Body of pancreas (tissue), 4 donors: ENCODE results near the gene ATXN10. TPM values are rescaled to one million over a fixed set of nuclear protein-coding genes. Genes with fewer than 3 reads are reported as not detected.
A peak's percentile ranks its signal among the peaks of the same experiment; 100 is the strongest.

ENCODE experiments used
- ATAC-seq: fragments of 150-250 bp; one replicate; pipeline ENCODE4 v1.9.1; 2016
- DNase-seq, 4 donors: peaks; one replicate each; pipeline ENCODE4 v3.0.0-alpha.2; 2019
- H3K27ac ChIP-seq, 4 donors: fragments of 200-600 bp; sonication (generic); 1 replicate in 3 of 4; 2 replicates in 1 of 4; pipeline versions ENCODE4 v1.5.1 to v1.6.1; 2016 to 2019; ENCODE audit warnings: mild to moderate bottlenecking in 1 of 4, mixed read lengths in 1 of 4, moderate library complexity in 1 of 4
- H3K27me3 ChIP-seq, 2 donors: fragments of 200-600 bp; sonication (generic); one replicate each; pipeline ENCODE4 v1.6.0; 2016; ENCODE audit warnings: mild to moderate bottlenecking in 1 of 2
- H3K36me3 ChIP-seq, 2 donors: fragments of 200-600 bp; sonication (generic); replicated peaks in 1 of 2; 2 replicates each; pipeline ENCODE4 v1.5.1; 2016; ENCODE audit warnings: low read depth in 2 of 2; ENCODE audit not compliant: insufficient read depth in 1 of 2
- H3K4me1 ChIP-seq: fragments of 200-600 bp; sonication (generic); one replicate; pipeline ENCODE4 v1.6.0; 2016
- H3K4me3 ChIP-seq, 2 donors: fragments of 200-600 bp; sonication (generic); 1 replicate in 1 of 2; 2 replicates in 1 of 2; pipeline ENCODE4 v1.5.1; 2016 to 2019
- H3K9me3 ChIP-seq, 3 donors: fragments of 200-600 bp; sonication (generic); 1 replicate in 2 of 3; 2 replicates in 1 of 3; pipeline ENCODE4 v1.5.1; 2016
- POLR2A ChIP-seq, 3 donors: fragments of 450-650 bp; IDR thresholded peaks; one replicate each; pipeline ENCODE4 v1.6.1; 2016; ENCODE audit warnings: antibody characterized with exemption in 3 of 3, mild to moderate bottlenecking in 2 of 3
- WGBS, 2 donors: methylation state at CpG; one replicate each; pipeline ENCODE4 v1.1.5; 2017; 5-methylcytosine and 5-hydroxymethylcytosine counted together
- intact Hi-C: fragments of 100-400 bp; cut with DNase I; formaldehyde crosslinking; loops from one replicate; pipeline ENCODE4 v1.15.1; 2023
- total RNA-seq, 2 donors: library from RNA; depleted of rRNA; stranded (reverse); fragments of >200 nt; gene quantifications; one replicate each; pipeline ENCODE4 v1.1.0, GENCODE V29; 2016
- TF ChIP-seq, protein P1 (sequence below), 7 experiments: fragments of 450-650 bp in 4 of 7; fragments of 200-600 bp in 3 of 7; sonication (generic) in 3 of 7; IDR thresholded peaks; one replicate each; pipeline ENCODE4 v1.5.1; 2016 to 2019; ENCODE audit warnings: antibody characterized with exemption in 7 of 7

ATXN10 gene
- total RNA-seq, 2 donors from 2014 or later, result 61.6 to 69.8 TPM

DNA sequence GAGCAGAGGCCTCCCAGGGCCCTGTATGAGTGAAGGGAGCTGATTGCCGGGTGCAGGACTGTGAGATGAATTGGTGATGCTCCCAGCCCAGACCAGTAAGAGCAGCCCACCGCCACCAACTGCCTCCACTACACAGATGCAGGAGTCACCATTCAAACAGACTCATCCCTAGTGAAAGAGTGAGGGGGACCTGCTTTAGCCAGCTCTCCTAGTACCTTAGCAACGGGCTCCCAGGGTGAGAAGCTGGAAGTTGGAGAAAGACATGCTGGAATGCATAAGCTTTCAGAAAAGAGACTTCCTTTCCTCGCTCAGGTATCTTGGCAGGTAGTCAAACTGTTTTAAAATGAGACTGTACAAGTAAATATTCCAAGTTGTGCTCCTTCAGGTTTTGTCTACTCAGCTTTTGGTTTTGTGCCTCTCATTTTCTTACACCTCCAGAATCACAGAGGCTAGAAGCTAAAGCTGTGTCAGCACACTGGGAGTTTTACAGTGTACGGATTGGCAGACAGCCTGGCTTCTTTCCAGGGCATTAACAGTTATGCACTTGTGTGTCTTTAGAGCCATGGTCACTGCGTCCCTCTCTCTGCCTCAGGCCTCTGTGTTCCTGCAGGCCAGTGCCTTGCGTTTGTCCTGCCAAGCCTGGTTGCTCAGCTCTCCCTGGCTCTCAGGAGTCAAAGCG, 146.2 kb downstream of the ATXN10 start:
- DNase-seq (peak in 3 of 4 donors; percentile 50 to 63 (median 61)), ATAC-seq (peak; percentile 53)
- intact Hi-C loops, result no loop called here
- Histone ChIP-seq H3K4me1 (no peaks in the 10 kb centered on the region), H3K9me3 (no peaks in the 10 kb centered on the region), H3K27me3 (no peaks in the 10 kb centered on the region), H3K27ac (peak overlapping the region in 1 of 4 donors; percentile 37), H3K4me3 (no peak overlapping the region), H3K36me3 (peaks cover 0 to 7% of the 10 kb centered on the region in 2 donors)
- WGBS, 2 donors, result 62 to 67% methylated on average over 8 of the region's 8 CpGs
- TF ChIP-seq POLR2A (IDR thresholded peaks at IDR 0.05), result no peak
- TF ChIP-seq, protein P1, sequence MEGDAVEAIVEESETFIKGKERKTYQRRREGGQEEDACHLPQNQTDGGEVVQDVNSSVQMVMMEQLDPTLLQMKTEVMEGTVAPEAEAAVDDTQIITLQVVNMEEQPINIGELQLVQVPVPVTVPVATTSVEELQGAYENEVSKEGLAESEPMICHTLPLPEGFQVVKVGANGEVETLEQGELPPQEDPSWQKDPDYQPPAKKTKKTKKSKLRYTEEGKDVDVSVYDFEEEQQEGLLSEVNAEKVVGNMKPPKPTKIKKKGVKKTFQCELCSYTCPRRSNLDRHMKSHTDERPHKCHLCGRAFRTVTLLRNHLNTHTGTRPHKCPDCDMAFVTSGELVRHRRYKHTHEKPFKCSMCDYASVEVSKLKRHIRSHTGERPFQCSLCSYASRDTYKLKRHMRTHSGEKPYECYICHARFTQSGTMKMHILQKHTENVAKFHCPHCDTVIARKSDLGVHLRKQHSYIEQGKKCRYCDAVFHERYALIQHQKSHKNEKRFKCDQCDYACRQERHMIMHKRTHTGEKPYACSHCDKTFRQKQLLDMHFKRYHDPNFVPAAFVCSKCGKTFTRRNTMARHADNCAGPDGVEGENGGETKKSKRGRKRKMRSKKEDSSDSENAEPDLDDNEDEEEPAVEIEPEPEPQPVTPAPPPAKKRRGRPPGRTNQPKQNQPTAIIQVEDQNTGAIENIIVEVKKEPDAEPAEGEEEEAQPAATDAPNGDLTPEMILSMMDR (IDR thresholded peaks at IDR 0.05), result no peak

DNA sequence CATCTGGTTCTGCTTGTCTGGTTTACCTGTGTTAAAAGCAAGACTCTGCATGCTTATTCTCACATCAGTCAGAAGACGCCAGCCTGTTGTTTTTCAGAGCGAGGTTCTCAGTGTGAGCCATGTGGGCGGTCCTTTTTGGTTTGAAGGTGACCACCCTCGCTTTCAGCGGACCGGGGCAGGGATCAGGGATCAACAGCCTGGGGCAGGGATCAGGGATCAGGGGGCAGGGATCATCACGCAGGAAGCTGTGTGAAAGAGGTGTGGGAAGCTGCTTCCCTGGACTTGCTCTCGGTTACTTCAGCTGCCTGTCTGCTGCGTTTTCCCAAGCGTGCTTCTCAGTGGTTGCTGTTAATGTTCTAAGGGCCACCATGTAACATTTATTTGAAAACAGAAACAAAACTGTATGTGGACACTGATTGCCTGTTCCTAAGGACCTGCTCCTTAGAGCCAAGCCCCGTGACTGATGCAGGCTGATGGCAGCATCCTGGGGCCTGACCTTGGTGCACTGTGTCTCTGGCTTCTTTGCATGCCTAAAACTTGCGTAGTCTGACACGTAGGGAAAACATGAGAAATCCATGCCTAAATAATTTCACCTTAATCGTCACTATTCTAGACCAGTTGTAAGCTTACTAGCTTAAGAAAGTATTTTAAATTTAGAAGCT, 146.9 kb downstream of the ATXN10 start:
- peak overlapping the region in 1 of 4 donors; percentile 37 for H3K27ac ChIP-seq
- intact Hi-C loops, result no loop called here

DNA sequence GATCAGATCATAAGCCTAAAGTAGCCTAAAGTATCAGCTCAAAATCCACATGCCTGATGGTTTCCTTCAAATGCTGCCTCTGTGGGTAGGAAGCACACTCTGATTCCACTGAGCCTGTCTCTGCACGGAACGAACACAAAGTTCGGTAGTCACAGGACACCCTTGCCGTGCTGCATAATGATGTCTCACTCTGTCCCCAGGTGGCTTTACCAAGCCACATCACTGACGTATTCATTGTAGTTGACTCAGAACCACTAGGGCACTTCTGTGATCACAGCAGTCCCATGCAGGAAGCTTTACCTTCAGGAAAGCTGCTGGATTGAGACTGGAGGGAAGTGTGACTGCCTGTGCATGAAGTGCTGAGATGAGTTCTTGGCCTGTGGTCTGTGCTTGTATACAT, 147.7 kb downstream of the ATXN10 start:
- 92 to 96% methylated on average over 5 of the region's 5 CpGs for WGBS, 2 donors
- Histone ChIP-seq H3K4me3 (no peak overlapping the region), H3K9me3 (no peaks in the 10 kb centered on the region), H3K36me3 (peaks cover 0 to 7% of the 10 kb centered on the region in 2 donors), H3K27ac (no peak overlapping the region), H3K4me1 (no peaks in the 10 kb centered on the region), H3K27me3 (no peaks in the 10 kb centered on the region)
- intact Hi-C loops, result no loop called here
- ATAC-seq, result no peak
- DNase-seq, result no peak
- no peak for TF ChIP-seq POLR2A (IDR thresholded peaks at IDR 0.05)
- TF ChIP-seq, protein P1 (IDR thresholded peaks at IDR 0.05), result no peak

More for the DNA sequence above, 146.9 kb downstream of the ATXN10 start:
- DNase-seq (no peak), ATAC-seq (no peak)
- Histone ChIP-seq H3K9me3 (no peaks in the 10 kb centered on the region), H3K4me3 (no peak overlapping the region), H3K4me1 (no peaks in the 10 kb centered on the region), H3K36me3 (peaks cover 0 to 7% of the 10 kb centered on the region in 2 donors), H3K27me3 (no peaks in the 10 kb centered on the region)
- WGBS, 2 donors, result 84 to 96% methylated on average over 8 to 14 of the region's 14 CpGs
- TF ChIP-seq, protein P1 (IDR thresholded peaks at IDR 0.05), result no peak
- TF ChIP-seq POLR2A (IDR thresholded peaks at IDR 0.05), result no peak

DNA sequence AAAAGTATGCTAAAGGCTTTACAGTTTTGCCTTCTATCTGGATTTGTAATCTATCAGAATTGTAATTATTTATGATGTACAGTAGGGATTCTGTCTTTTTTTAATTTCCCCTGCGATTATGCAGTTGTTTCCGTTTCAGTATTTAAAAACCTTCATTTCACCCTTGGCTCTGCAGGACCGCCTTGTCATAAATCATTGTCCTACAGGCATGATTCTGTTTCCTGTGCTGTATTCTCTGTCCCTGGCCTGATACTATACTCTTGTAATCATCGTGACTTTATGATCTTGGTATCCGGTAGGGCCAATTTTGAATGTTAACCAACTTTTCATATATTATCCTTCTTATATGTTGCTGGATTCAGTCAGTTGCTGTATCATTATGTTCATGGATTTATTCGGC, 151.7 kb downstream of the ATXN10 start:
- no peaks in the 10 kb centered on the region for H3K27me3 ChIP-seq
- TF ChIP-seq, protein P1 (IDR thresholded peaks at IDR 0.05), result no peak
- TF ChIP-seq POLR2A (IDR thresholded peaks at IDR 0.05), result no peak
- intact Hi-C loops, result no loop called here
- H3K36me3 ChIP-seq, result no peaks in the 10 kb centered on the region
- no peak overlapping the region for H3K4me3 ChIP-seq
- ATAC-seq, result no peak
- WGBS, 2 donors, result 81 to 93% methylated on average over 6 of the region's 6 CpGs
- no peaks in the 10 kb centered on the region for H3K9me3 ChIP-seq
- H3K4me1 ChIP-seq, result no peaks in the 10 kb centered on the region
- no peak for DNase-seq
- H3K27ac ChIP-seq, result no peak overlapping the region
